Fibroblast of the aortic adventitia (primary cell): ENCODE results near the gene POU3F1. TPM values are rescaled to one million over a fixed set of nuclear protein-coding genes. Genes with fewer than 3 reads are reported as not detected.

ENCODE experiments used
- DNase-seq: peaks from one replicate; pipeline ENCODE4 v3.0.0-alpha.2; 2010; ENCODE audit warnings: low read depth
- H3K4me3 ChIP-seq: 2 replicates; pipeline ENCODE4 v1.5.1; 2011; ENCODE audit warnings: low read depth, mild to moderate bottlenecking, control low read depth, low read length, moderate library complexity
- CTCF ChIP-seq: IDR thresholded peaks from 2 replicates; pipeline ENCODE4 v1.5.1; 2011; ENCODE audit warnings: mild to moderate bottlenecking, low read length, control low read depth, inconsistent platforms; ENCODE audit not compliant: insufficient read depth
- total RNA-seq: library from RNA; depleted of rRNA; stranded (reverse); fragments of >200 nt; gene quantifications from 2 replicates; pipeline ENCODE4 v1.2.3, GENCODE V29; 2012; ENCODE audit warnings: low replicate concordance

POU3F1 gene
- total RNA-seq, 1 donor: not detected

GRCh38 chr1:38068220-38068979 is 21.8 kb upstream of the POU3F1 start:
- no peak overlapping the region for H3K4me3 ChIP-seq
- DNase-seq: no peak
- no peak for TF ChIP-seq CTCF

- DNase-seq: peak; percentile 46
- TF ChIP-seq CTCF: no peak
- no peak overlapping the region for H3K4me3 ChIP-seq
These were observed 17.8 kb upstream of the POU3F1 start for GRCh38 chr1:38064197-38064903.

DNA sequence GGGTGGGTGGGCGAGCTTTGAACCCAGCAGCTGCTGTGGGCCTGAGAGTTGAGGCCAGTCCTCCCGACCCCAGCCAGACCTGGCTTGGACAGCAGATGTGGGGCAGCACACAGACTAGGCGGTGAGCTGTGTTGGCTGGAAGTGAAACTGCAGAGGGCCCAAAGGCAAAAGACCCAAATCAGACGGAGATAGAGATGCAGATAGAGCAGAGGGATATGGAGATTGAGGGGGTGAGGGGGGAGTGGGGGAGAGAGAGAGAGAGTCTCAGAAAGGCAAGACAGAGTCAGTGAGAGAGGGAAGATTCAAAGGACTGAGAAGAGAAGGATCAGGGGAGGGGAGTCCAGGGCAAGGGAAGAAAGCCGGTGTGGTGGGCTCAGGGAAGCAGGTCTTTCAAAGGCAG is 17.0 kb upstream of the POU3F1 start:
- no peak overlapping the region for H3K4me3 ChIP-seq
- no peak for DNase-seq
- TF ChIP-seq CTCF: no peak

- TF ChIP-seq CTCF: no peak
- no peak overlapping the region for H3K4me3 ChIP-seq
- no peak for DNase-seq
These were observed 16.0 kb upstream of the POU3F1 start for GRCh38 chr1:38062361-38063288.

DNA sequence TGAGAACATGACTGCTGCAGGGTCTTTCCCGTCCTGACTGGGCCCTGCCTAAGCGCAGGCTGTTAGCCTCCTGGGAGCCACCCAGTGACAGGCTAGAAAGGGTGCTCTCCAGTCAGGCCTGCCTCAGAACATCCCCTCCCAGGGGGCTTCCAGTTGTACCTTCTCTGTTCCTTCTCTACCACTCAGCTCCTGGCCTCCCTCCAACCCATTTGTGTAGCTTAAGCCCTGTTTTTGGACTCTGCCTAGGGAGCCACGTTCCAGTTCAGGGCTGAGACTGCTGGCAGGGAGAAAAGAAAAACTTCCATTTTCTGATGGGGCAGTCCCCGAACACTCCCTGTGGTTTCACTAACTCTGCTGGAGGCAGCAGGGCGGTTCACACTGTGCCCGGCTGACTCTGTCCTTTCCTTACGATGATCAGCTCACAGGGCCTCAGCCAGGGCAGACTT is 15.3 kb upstream of the POU3F1 start:
- no peak for DNase-seq
- no peak overlapping the region for H3K4me3 ChIP-seq
- TF ChIP-seq CTCF: no peak

GRCh38 chr1:38061290-38061689 is 14.7 kb upstream of the POU3F1 start:
- DNase-seq: no peak
- TF ChIP-seq CTCF: no peak
- H3K4me3 ChIP-seq: no peak overlapping the region
